Ishikawa (cell line): Measurements from ENCODE around the gene INKA1.

Experiments
- CEBPB ChIP-seq: IDR thresholded peaks from 2 replicates; pipeline ENCODE4 v1.6.1; 2012
- CREB1 ChIP-seq: IDR thresholded peaks from 2 replicates; pipeline ENCODE4 v1.6.1; 2012; ENCODE audit warnings: low read depth
- EGR1 ChIP-seq: IDR thresholded peaks from 2 replicates; pipeline ENCODE4 v1.6.1; 2012
- EP300 ChIP-seq: IDR thresholded peaks from 2 replicates; pipeline ENCODE4 v1.6.1; 2012; ENCODE audit warnings: borderline replicate concordance
- FOXM1 ChIP-seq: IDR thresholded peaks from 2 replicates; pipeline ENCODE4 v1.6.1; 2012; ENCODE audit warnings: low read depth, borderline replicate concordance
- NFIC ChIP-seq: IDR thresholded peaks from 2 replicates; pipeline ENCODE4 v1.6.1; 2012
- RAD21 ChIP-seq: IDR thresholded peaks from 2 replicates; pipeline ENCODE4 v1.6.1; 2012; ENCODE audit warnings: low read depth
- TAF1 ChIP-seq: IDR thresholded peaks from 2 replicates; pipeline ENCODE4 v1.6.1; 2012; ENCODE audit warnings: low read depth, mild to moderate bottlenecking
- TCF12 ChIP-seq: IDR thresholded peaks from 2 replicates; pipeline ENCODE4 v1.6.1; 2012; ENCODE audit warnings: low read depth
- TEAD4 ChIP-seq: IDR thresholded peaks from 2 replicates; pipeline ENCODE4 v1.6.1; 2012
- YY1 ChIP-seq: IDR thresholded peaks from 2 replicates; pipeline ENCODE4 v1.6.1; 2012; ENCODE audit warnings: low read depth
- ZBTB7A ChIP-seq: IDR thresholded peaks from 2 replicates; pipeline ENCODE4 v1.6.1; 2012; ENCODE audit warnings: low read depth
- TF ChIP-seq, protein P1 (sequence below): IDR thresholded peaks from 2 replicates; pipeline ENCODE4 v1.6.1; 2012; ENCODE audit warnings: low read depth, mild to moderate bottlenecking
- TF ChIP-seq, protein P2 (sequence below): IDR thresholded peaks from 2 replicates; pipeline ENCODE4 v1.6.1; 2012
- TF ChIP-seq, protein P3 (sequence below): IDR thresholded peaks from 2 replicates; pipeline ENCODE4 v1.6.1; 2012

The INKA1 gene

DNA sequence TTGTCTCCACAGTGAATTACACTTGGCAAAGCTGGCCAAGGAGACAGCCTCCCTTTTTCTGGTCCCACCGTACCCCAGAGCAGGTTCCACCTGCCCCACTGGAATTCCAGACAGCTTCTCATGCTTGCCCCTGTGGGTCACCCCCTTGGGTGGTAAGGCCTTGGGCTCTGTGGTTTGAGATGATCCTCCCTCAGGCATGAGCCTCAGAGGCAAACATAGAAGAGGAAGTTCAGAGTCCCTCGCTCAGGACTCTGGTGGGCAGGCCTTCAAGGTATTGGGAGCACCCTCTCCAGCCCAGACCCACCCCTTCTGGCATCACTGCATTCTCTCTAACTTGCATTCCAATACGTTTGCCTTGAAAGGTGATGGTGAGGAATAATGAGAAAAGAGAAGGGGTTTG is 28.3 kb downstream of the INKA1 start:
- TF ChIP-seq, protein P1, sequence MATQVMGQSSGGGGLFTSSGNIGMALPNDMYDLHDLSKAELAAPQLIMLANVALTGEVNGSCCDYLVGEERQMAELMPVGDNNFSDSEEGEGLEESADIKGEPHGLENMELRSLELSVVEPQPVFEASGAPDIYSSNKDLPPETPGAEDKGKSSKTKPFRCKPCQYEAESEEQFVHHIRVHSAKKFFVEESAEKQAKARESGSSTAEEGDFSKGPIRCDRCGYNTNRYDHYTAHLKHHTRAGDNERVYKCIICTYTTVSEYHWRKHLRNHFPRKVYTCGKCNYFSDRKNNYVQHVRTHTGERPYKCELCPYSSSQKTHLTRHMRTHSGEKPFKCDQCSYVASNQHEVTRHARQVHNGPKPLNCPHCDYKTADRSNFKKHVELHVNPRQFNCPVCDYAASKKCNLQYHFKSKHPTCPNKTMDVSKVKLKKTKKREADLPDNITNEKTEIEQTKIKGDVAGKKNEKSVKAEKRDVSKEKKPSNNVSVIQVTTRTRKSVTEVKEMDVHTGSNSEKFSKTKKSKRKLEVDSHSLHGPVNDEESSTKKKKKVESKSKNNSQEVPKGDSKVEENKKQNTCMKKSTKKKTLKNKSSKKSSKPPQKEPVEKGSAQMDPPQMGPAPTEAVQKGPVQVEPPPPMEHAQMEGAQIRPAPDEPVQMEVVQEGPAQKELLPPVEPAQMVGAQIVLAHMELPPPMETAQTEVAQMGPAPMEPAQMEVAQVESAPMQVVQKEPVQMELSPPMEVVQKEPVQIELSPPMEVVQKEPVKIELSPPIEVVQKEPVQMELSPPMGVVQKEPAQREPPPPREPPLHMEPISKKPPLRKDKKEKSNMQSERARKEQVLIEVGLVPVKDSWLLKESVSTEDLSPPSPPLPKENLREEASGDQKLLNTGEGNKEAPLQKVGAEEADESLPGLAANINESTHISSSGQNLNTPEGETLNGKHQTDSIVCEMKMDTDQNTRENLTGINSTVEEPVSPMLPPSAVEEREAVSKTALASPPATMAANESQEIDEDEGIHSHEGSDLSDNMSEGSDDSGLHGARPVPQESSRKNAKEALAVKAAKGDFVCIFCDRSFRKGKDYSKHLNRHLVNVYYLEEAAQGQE: no peak
- TF ChIP-seq YY1: no peak
- no peak for TF ChIP-seq NFIC
- no peak for TF ChIP-seq TAF1
- no peak for TF ChIP-seq CEBPB
- no peak for TF ChIP-seq EP300
- TF ChIP-seq TEAD4: no peak
- TF ChIP-seq, protein P2, sequence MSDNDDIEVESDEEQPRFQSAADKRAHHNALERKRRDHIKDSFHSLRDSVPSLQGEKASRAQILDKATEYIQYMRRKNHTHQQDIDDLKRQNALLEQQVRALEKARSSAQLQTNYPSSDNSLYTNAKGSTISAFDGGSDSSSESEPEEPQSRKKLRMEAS: no peak
- no peak for TF ChIP-seq FOXM1
- no peak for TF ChIP-seq RAD21
- TF ChIP-seq CREB1: no peak
- no peak for TF ChIP-seq ZBTB7A
- TF ChIP-seq, protein P3, sequence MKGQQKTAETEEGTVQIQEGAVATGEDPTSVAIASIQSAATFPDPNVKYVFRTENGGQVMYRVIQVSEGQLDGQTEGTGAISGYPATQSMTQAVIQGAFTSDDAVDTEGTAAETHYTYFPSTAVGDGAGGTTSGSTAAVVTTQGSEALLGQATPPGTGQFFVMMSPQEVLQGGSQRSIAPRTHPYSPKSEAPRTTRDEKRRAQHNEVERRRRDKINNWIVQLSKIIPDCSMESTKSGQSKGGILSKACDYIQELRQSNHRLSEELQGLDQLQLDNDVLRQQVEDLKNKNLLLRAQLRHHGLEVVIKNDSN: no peak
- TF ChIP-seq EGR1: no peak
- TF ChIP-seq TCF12: no peak

DNA sequence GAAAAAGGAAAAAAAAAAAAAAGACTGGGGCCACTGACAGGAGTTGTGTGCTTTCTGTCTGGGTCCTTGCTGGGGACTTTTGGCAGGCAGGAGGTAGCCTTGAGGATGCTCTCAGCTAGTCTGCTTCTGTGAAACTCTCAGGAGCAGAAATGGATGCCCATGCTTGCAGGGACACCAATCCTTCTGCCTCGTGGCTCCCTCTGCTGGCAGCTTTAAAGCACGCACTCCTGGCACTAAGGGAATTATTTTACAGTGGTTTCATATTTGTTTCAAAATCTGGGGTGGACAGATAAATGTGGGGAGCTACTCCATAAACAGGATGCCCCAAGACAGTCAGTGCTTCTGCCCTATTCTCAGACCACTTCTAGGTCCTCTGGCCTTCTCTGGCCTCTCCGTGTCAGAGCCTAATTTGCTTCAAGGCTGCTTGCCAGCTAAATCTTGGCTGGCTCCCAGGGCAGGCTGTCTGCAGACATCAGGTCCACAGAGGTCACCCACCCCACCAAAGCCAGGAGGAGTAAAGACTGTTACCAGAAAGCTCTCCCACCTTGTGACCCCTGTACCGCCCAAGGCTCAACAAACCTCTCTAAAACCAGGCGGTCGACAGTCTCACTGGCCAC is 36.2 kb downstream of the INKA1 start:
- TF ChIP-seq TAF1 (no peak), EP300 (no peak), FOXM1 (no peak), CEBPB (no peak), TEAD4 (no peak), YY1 (0 out of 2 replicates have a peak, but pooled peaks have one; percentile 52), NFIC (peak; percentile 49; the same call in 1 of the 2 replicates), ZBTB7A (no peak), CREB1 (no peak), RAD21 (peak; percentile 79)
- TF ChIP-seq, protein P1: no peak
- TF ChIP-seq, protein P3: no peak

DNA sequence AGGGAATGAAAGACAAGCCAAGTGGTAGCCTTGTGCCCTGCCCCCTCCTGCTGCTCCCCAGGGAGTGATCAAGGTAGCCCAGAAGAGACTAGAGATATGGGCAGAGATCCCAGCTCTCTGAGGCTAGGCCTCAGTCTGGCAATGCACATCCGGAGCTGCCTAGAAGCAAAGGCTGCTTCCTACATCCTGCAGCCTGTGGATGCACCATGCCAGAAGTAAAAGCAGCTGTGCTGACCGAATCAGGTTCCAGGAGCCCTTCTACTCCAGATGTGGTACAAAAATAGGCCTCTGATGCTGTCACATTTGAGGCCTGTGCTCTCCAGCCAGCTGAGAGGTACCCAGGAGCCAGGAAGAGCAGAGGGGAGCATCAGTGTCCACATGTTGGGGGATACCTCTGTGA is 37.3 kb downstream of the INKA1 start:
- no peak for TF ChIP-seq RAD21
- TF ChIP-seq FOXM1: no peak
- TF ChIP-seq EGR1: no peak
- TF ChIP-seq, protein P1: no peak
- TF ChIP-seq NFIC: no peak
- no peak for TF ChIP-seq TAF1
- TF ChIP-seq ZBTB7A: no peak
- TF ChIP-seq TCF12: no peak
- TF ChIP-seq, protein P3: no peak
- TF ChIP-seq YY1: no peak
- TF ChIP-seq TEAD4: no peak
- no peak for TF ChIP-seq CEBPB

DNA sequence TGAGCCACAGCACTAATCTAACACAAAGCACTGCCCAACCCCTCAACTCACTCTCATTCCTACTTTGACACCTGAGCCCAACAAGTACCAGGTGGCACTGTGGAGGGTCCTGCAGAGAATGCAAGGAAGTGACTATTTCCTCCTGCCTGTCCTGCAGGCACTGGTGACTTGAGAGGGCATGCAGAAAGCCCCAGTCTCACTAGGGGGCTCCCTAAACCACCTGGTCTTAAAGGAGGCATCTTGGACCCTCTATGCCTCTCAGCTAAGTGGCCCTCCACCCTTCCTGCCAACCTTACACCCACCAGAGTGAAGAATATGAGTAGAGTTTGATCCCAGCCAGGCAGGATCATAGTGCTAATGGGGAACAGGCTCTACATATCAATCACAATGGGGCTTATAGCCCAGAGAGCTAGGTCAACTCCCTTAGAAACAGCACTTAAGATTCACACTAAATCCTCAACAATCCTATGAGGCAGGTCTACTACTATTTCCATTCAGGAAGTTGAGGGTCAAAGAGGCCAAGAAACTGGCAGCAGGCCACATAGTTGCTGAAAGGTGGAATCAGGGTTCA is 38.1 kb downstream of the INKA1 start:
- TF ChIP-seq, protein P3: no peak
- TF ChIP-seq RAD21: peak; percentile 50
